ENCODE measurements around the gene DNM1. TPM values are rescaled to one million over a fixed set of nuclear protein-coding genes. Genes with fewer than 3 reads are reported as not detected.

DNM1 gene
- total RNA-seq, 1 donor from 2014 or later = 112 TPM

GRCh38 chr9:128214571-128215490, 11.7 kb downstream of the DNM1 start:
- TF ChIP-seq CTCF (conservative IDR thresholded peaks at IDR 0.05) = no peak
- Mint-ChIP-seq H3K4me3 (no peak overlapping the region), H3K27ac (no peak overlapping the region), H3K4me1 (ENCODE audit: unreplicated experiment) (peaks cover 34% of the 10 kb centered on the region), H3K27me3 (peaks cover 3% of the 10 kb centered on the region), H3K9me3 (no peaks in the 10 kb centered on the region), H3K36me3 (peaks cover 6% of the 10 kb centered on the region)
- DNase-seq (ENCODE audit: extremely low spot score, unreplicated experiment) = no peak

- DNase-seq (ENCODE audit: extremely low spot score, unreplicated experiment) = no peak
- no peaks in the 10 kb centered on the region for H3K9me3 Mint-ChIP-seq
- H3K4me1 Mint-ChIP-seq (ENCODE audit: unreplicated experiment) = peaks cover 32% of the 10 kb centered on the region
- H3K27me3 Mint-ChIP-seq = peaks cover 3% of the 10 kb centered on the region
- no peak for TF ChIP-seq CTCF (conservative IDR thresholded peaks at IDR 0.05)
- H3K27ac Mint-ChIP-seq = no peak overlapping the region
- peaks cover 6% of the 10 kb centered on the region for H3K36me3 Mint-ChIP-seq
- H3K4me3 Mint-ChIP-seq = no peak overlapping the region
Measured at GRCh38 chr9:128215491-128216409, 12.6 kb downstream of the DNM1 start.

GRCh38 chr9:128216781-128217553, 13.8 kb downstream of the DNM1 start:
- Mint-ChIP-seq H3K36me3 (peaks cover 8% of the 10 kb centered on the region), H3K27me3 (peaks cover 3% of the 10 kb centered on the region), H3K4me3 (no peak overlapping the region), H3K4me1 (ENCODE audit: unreplicated experiment) (peaks cover 20% of the 10 kb centered on the region), H3K9me3 (no peaks in the 10 kb centered on the region), H3K27ac (no peak overlapping the region)
- no peak for TF ChIP-seq CTCF (conservative IDR thresholded peaks at IDR 0.05)
- no peak for DNase-seq (ENCODE audit: extremely low spot score, unreplicated experiment)

- Mint-ChIP-seq H3K4me1 (ENCODE audit: unreplicated experiment) (peaks cover 15% of the 10 kb centered on the region), H3K27me3 (peaks cover 3% of the 10 kb centered on the region), H3K36me3 (peaks cover 10% of the 10 kb centered on the region), H3K4me3 (peak overlapping the region; percentile 88), H3K9me3 (no peaks in the 10 kb centered on the region), H3K27ac (peak overlapping the region; percentile 91)
- no peak for DNase-seq (ENCODE audit: extremely low spot score, unreplicated experiment)
- TF ChIP-seq CTCF (conservative IDR thresholded peaks at IDR 0.05) = no peak
Measured at GRCh38 chr9:128218172-128218517, 15.0 kb downstream of the DNM1 start.
